H1 (cell line): Measurements from ENCODE around the gene OLIG2. TPM values are rescaled to one million over a fixed set of nuclear protein-coding genes. Genes with fewer than 3 reads are reported as not detected.

Experiments used
- CTCF ChIA-PET: fragments of 300-600 bp; sonication (Branson Sonifier 250); formaldehyde crosslinking; loops from one replicate; lab custom pipeline; 2021; ENCODE audit not compliant: partially characterized antibody; lab: Charles Lee
- POLR2A ChIA-PET: fragments of 300-600 bp; sonication (Branson Sonifier 250); formaldehyde crosslinking; loops from one replicate; lab custom pipeline; 2021; ENCODE audit warnings: inconsistent platforms; ENCODE audit not compliant: partially characterized antibody; lab: Charles Lee
- DNase-seq, 2 experiments: peaks; one replicate each; pipeline versions ENCODE4 v3.0.0 to v3.0.0-alpha.2; 2010 to 2022; ENCODE audit warnings: low spot score in 2 of 2, low read depth in 1 of 2, mixed read lengths in 1 of 2
- FAIRE-seq: peaks from 2 replicates; lab custom pipeline; 2011; peaks lifted over from hg19 to GRCh38; lab: Jason Lieb, UNC
- H2AFZ ChIP-seq: 2 replicates; pipeline ENCODE4 v1.8.1; 2012; ENCODE audit warnings: low read length, inconsistent platforms
- H2AK5ac ChIP-seq: 2 replicates; pipeline ENCODE4 v1.6.1; 2013; ENCODE audit warnings: low read depth, low read length
- H2BK120ac ChIP-seq: replicated peaks from 2 replicates; pipeline ENCODE3; 2013; ENCODE audit warnings: low read depth, low read length, inconsistent platforms
- H2BK12ac ChIP-seq: 2 replicates; pipeline ENCODE4 v1.6.1; 2013; ENCODE audit warnings: low read depth, low read length
- H2BK15ac ChIP-seq: 2 replicates; pipeline ENCODE4 v1.6.1; 2013; ENCODE audit warnings: low read length
- H2BK20ac ChIP-seq: 2 replicates; pipeline ENCODE4 v1.6.1; 2013; ENCODE audit warnings: low read length
- H2BK5ac ChIP-seq: 2 replicates; pipeline ENCODE4 v1.6.1; 2013; ENCODE audit warnings: low read depth, low read length
- H3K14ac ChIP-seq: 2 replicates; pipeline ENCODE4 v1.6.1; 2013; ENCODE audit warnings: inconsistent platforms; ENCODE audit not compliant: insufficient read length
- H3K18ac ChIP-seq: 2 replicates; pipeline ENCODE4 v1.6.1; 2013; ENCODE audit warnings: low read length; ENCODE audit errors: extremely low read depth
- H3K23ac ChIP-seq: 2 replicates; pipeline ENCODE4 v1.6.1; 2013; ENCODE audit warnings: inconsistent platforms; ENCODE audit not compliant: insufficient read length
- H3K23me2 ChIP-seq: 2 replicates; pipeline ENCODE4 v1.6.1; 2013; ENCODE audit warnings: low read depth, low read length
- H3K27ac ChIP-seq: 2 replicates; pipeline ENCODE4 v1.6.1; 2011; ENCODE audit warnings: low read depth, low read length, inconsistent platforms
- H3K27me3 ChIP-seq, 4 experiments: replicated peaks in 1 of 4; 1 replicate in 1 of 4; 2 replicates in 3 of 4; pipeline versions ENCODE4 v1.6.1 to v1.8.1; 2011 to 2013; ENCODE audit warnings: low read length in 3 of 4, mild to moderate bottlenecking in 3 of 4, inconsistent platforms in 2 of 4, mixed read lengths in 2 of 4, moderate library complexity in 1 of 4; ENCODE audit not compliant: control insufficient read depth in 3 of 4, insufficient read depth in 3 of 4; ENCODE audit errors: extremely low read depth in 1 of 4
- H3K36me3 ChIP-seq, 4 experiments: 2 replicates each; pipeline versions ENCODE4 v1.6.1 to v1.8.1; 2011 to 2013; ENCODE audit warnings: mild to moderate bottlenecking in 4 of 4, low read length in 3 of 4, moderate library complexity in 2 of 4, control low read depth in 1 of 4, inconsistent platforms in 1 of 4; ENCODE audit not compliant: insufficient read depth in 4 of 4, control insufficient read depth in 2 of 4
- H3K4ac ChIP-seq: replicated peaks from 2 replicates; pipeline ENCODE3; 2013; ENCODE audit warnings: low read length, low read depth, mixed read lengths, inconsistent platforms; ENCODE audit not compliant: insufficient read length
- H3K4me1 ChIP-seq, 4 experiments: replicated peaks in 1 of 4; 1 replicate in 1 of 4; 2 replicates in 3 of 4; pipeline versions ENCODE4 v1.6.1 to v1.8.1; 2011 to 2013; ENCODE audit warnings: low read length in 3 of 4, inconsistent platforms in 2 of 4, mixed read lengths in 1 of 4; ENCODE audit not compliant: insufficient read depth in 4 of 4, control insufficient read depth in 3 of 4
- H3K4me2 ChIP-seq, 2 experiments: 2 replicates each; pipeline versions ENCODE4 v1.6.1 to v1.8.1; 2011 to 2013; ENCODE audit warnings: low read depth in 2 of 2, low read length in 2 of 2, control low read depth in 1 of 2, inconsistent platforms in 1 of 2, mild to moderate bottlenecking in 1 of 2; ENCODE audit not compliant: insufficient read depth in 1 of 2
- H3K4me3 ChIP-seq, 4 experiments: fragments of 200-600, 300-600 bp in 1 of 4; sonication (generic), shearing (Covaris generic), sonication (Bioruptor Twin) in 1 of 4; 2 replicates each; pipeline versions ENCODE4 v1.5.1 to v1.8.1; 2011 to 2016; ENCODE audit warnings: low read length in 4 of 4, low read depth in 3 of 4, control low read depth in 2 of 4, inconsistent platforms in 2 of 4, mild to moderate bottlenecking in 2 of 4, mixed read lengths in 1 of 4, moderate library complexity in 1 of 4; ENCODE audit not compliant: insufficient read depth in 2 of 4; ENCODE audit errors: extremely low read depth in 1 of 4
- H3K56ac ChIP-seq: replicated peaks from 2 replicates; pipeline ENCODE3; 2013; ENCODE audit warnings: low read depth, mild to moderate bottlenecking, mixed read lengths, low read length, inconsistent platforms; ENCODE audit not compliant: insufficient read length
- H3K79me1 ChIP-seq: 2 replicates; pipeline ENCODE4 v1.6.1; 2013; ENCODE audit warnings: low read depth, low read length, control low read depth
- H3K79me2 ChIP-seq, 2 experiments: 2 replicates each; pipeline versions ENCODE4 v1.6.1 to v1.8.1; 2012 to 2013; ENCODE audit warnings: low read length in 2 of 2, mild to moderate bottlenecking in 2 of 2, inconsistent platforms in 1 of 2; ENCODE audit not compliant: insufficient read depth in 2 of 2, control insufficient read depth in 1 of 2
- H3K9ac ChIP-seq, 4 experiments: replicated peaks in 1 of 4; 1 replicate in 1 of 4; 2 replicates in 3 of 4; pipeline versions ENCODE4 v1.6.1 to v1.8.1; 2011 to 2013; ENCODE audit warnings: low read depth in 3 of 4, low read length in 3 of 4, control low read depth in 2 of 4, mild to moderate bottlenecking in 2 of 4, moderate library complexity in 2 of 4, inconsistent platforms in 1 of 4; ENCODE audit errors: extremely low read depth in 1 of 4
- H3K9me3 ChIP-seq, 2 experiments: 2 replicates each; pipeline versions ENCODE4 v1.6.1 to v1.8.1; 2012 to 2013; ENCODE audit warnings: mild to moderate bottlenecking in 2 of 2, moderate library complexity in 2 of 2, control low read depth in 1 of 2, inconsistent platforms in 1 of 2, low read depth in 1 of 2, low read length in 1 of 2, mixed read lengths in 1 of 2; ENCODE audit not compliant: insufficient read depth in 2 of 2
- H4K20me1 ChIP-seq, 2 experiments: replicated peaks in 1 of 2; 2 replicates each; pipeline versions ENCODE3 to v1.8.1; 2011 to 2013; ENCODE audit warnings: inconsistent platforms in 2 of 2, low read length in 2 of 2, mild to moderate bottlenecking in 1 of 2; ENCODE audit not compliant: insufficient read depth in 2 of 2, control insufficient read depth in 1 of 2
- H4K5ac ChIP-seq: 2 replicates; pipeline ENCODE4 v1.6.1; 2013; ENCODE audit warnings: low read length, low read depth, mixed read lengths, inconsistent platforms; ENCODE audit not compliant: insufficient read length
- H4K8ac ChIP-seq: 2 replicates; pipeline ENCODE4 v1.8.0; 2013; ENCODE audit warnings: mild to moderate bottlenecking, moderate library complexity, low read length, inconsistent platforms; ENCODE audit not compliant: insufficient read depth; ENCODE audit errors: extremely low read depth
- H4K91ac ChIP-seq: replicated peaks from 2 replicates; pipeline ENCODE3; 2013; ENCODE audit warnings: low read length, mixed read lengths, inconsistent platforms; ENCODE audit not compliant: insufficient read length
- CHD2 ChIP-seq: IDR thresholded peaks from 2 replicates; pipeline ENCODE4 v1.6.1; 2012; ENCODE audit warnings: low read length, improper control_type of control experiment
- EZH2 ChIP-seq: fragments of 200-600 bp; sonication (generic); IDR thresholded peaks from 2 replicates; pipeline ENCODE4 v1.7.1; 2012; ENCODE audit warnings: low read depth, mild to moderate bottlenecking, moderate library complexity, low read length, inconsistent platforms; ENCODE audit not compliant: severe bottlenecking
- NANOG ChIP-seq: IDR thresholded peaks from 2 replicates; pipeline ENCODE4 v1.6.1; 2011; ENCODE audit warnings: low read length, low read depth, mild to moderate bottlenecking, inconsistent platforms; ENCODE audit not compliant: insufficient read depth, poor library complexity, severe bottlenecking
- POU5F1 ChIP-seq: IDR thresholded peaks from 2 replicates; pipeline ENCODE4 v1.6.1; 2011; ENCODE audit warnings: low read depth, mild to moderate bottlenecking, low read length, moderate library complexity
- SP1 ChIP-seq: IDR thresholded peaks from 2 replicates; pipeline ENCODE4 v1.6.1; 2011; ENCODE audit warnings: low read depth, low read length
- WGBS, 2 experiments: shearing (Covaris generic) in 1 of 2; methylation state at CpG; one replicate each; pipeline versions ENCODE4 v1.1.6 to v1.1.7; 2013 to 2015; ENCODE audit warnings: low lambda C conversion rate in 2 of 2, mixed read lengths in 2 of 2, inconsistent platforms in 1 of 2, low coverage in 1 of 2, missing lambda C conversion rate in 1 of 2; ENCODE audit not compliant: insufficient replicate concordance in 2 of 2, insufficient coverage in 1 of 2, insufficient read length in 1 of 2; ENCODE audit errors: extremely low coverage in 1 of 2, missing lambda C conversion rate in 1 of 2; 5-methylcytosine and 5-hydroxymethylcytosine counted together
- polyA plus RNA-seq, 7 experiments: library from polyadenylated mRNA; depleted of rRNA in 3 of 7; stranded (reverse) in 5 of 7; unstranded in 2 of 7; fragments of >200 nt in 5 of 7; fragments of 200-250 nt in 2 of 7; gene quantifications; 1 replicate in 5 of 7; 2 replicates in 1 of 7; 4 replicates in 1 of 7; pipeline versions ENCODE4 v1.2.1 to v1.2.3, GENCODE V29; 2011 to 2013; ENCODE audit warnings: missing spikeins in 2 of 7, mixed read lengths in 2 of 7
- total RNA-seq: library from RNA; stranded (reverse); fragmentation: NEBNext Ultra II Directional; extraction: Animal tissue kit (Norgen Biotek cat#: 25700); gene quantifications from 2 replicates; pipeline ENCODE4 v1.2.1, GENCODE V29; 2021
- TF ChIP-seq, protein P1 (sequence below): IDR thresholded peaks from 2 replicates; pipeline ENCODE4 v1.6.1; 2011; ENCODE audit warnings: low read length, improper control_type of control experiment
- TF ChIP-seq, protein P2 (sequence below), 3 experiments: IDR thresholded peaks; 1 replicate in 2 of 3; 2 replicates in 1 of 3; pipeline versions ENCODE4 v1.5.1 to v1.6.1; 2011; ENCODE audit warnings: low read length in 3 of 3, mild to moderate bottlenecking in 3 of 3, inconsistent platforms in 2 of 3, low read depth in 1 of 3, moderate library complexity in 1 of 3; ENCODE audit not compliant: insufficient read depth in 1 of 3; ENCODE audit errors: control extremely low read depth in 1 of 3

Gene OLIG2
- total and polyA plus RNA-seq, 2 of the 8 experiments (the other 6 are each of a cell fraction or from before 2014, with no cell fraction given), result 0.79 TPM; not detected in 1

DNA sequence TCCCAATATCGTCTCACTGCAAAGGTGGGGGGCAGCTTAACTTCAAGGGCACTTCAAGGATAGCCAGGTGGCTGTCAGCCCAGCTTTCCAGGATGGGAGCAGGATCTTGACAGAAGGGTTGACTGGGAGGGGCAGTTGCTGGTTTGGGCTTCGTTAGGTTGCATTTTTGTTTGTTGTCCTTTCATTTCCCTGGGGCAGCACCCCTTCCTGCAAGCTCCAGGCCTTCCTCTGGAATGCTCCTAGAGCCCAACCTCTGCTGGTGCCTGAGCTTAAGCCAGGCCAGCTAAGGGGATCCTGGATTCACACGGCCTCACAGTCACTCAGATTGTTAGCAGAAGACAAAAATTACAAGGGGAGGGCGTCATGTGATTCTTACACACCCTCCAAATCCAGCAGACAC, 4.1 kb upstream of the OLIG2 start:
- Histone ChIP-seq H4K5ac (no peak overlapping the region), H3K9me3 (no peaks in the 10 kb centered on the region; a peak in 1 of 4 replicates), H4K20me1 (peaks cover 7 to 9% of the 10 kb centered on the region in 2 experiments), H3K4ac (no peak overlapping the region), H3K79me1 (no peaks in the 10 kb centered on the region), H3K18ac (no peak overlapping the region), H3K27ac (no peak overlapping the region), H3K4me1 (peaks cover 6 to 19% (median 15%) of the 10 kb centered on the region in 4 experiments), H3K36me3 (no peaks in the 10 kb centered on the region), H4K8ac (no peak overlapping the region), H3K23me2 (peaks cover 16% of the 10 kb centered on the region), H3K4me2 (no peak overlapping the region; a peak in 1 of 4 replicates), H2AFZ (no peak overlapping the region), H3K27me3 (peaks cover 79 to 94% (median 89%) of the 10 kb centered on the region in 4 experiments), H3K9ac (no peak overlapping the region), H2BK12ac (no peak overlapping the region), H2AK5ac (no peak overlapping the region), H3K23ac (no peak overlapping the region), H2BK20ac (no peak overlapping the region), H3K56ac (no peak overlapping the region), H2BK120ac (no peak overlapping the region), H3K4me3 (no peak overlapping the region), H4K91ac (no peak overlapping the region), H2BK15ac (no peak overlapping the region), H2BK5ac (no peak overlapping the region), H3K79me2 (no peaks in the 10 kb centered on the region), H3K14ac (no peak overlapping the region)
- ChIA-PET CTCF (interaction anchor here (0.7 to 6.0 kb wide), 7 partner anchors 13 to 168 kb away, joined by 3 to 44 read pairs (median 4); no protein-coding TSS in a partner anchor), POLR2A (interaction anchor here (0.6 kb wide), 1 partner anchor 106 kb away, joined by 3 read pairs; no protein-coding TSS in a partner anchor)
- peak in 1 of 2 experiments; percentile 41 for DNase-seq
- no peak for FAIRE-seq
- WGBS, 2 experiments, result 42% methylated on average over 4 of the region's 4 CpGs; no CpG with 5 or more reads in 1 of the 2 experiments
- TF ChIP-seq EZH2, result no peak
- no peak for TF ChIP-seq SP1
- TF ChIP-seq NANOG, result no peak
- TF ChIP-seq, protein P1, sequence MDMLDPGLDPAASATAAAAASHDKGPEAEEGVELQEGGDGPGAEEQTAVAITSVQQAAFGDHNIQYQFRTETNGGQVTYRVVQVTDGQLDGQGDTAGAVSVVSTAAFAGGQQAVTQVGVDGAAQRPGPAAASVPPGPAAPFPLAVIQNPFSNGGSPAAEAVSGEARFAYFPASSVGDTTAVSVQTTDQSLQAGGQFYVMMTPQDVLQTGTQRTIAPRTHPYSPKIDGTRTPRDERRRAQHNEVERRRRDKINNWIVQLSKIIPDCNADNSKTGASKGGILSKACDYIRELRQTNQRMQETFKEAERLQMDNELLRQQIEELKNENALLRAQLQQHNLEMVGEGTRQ, result no peak
- TF ChIP-seq, protein P2, sequence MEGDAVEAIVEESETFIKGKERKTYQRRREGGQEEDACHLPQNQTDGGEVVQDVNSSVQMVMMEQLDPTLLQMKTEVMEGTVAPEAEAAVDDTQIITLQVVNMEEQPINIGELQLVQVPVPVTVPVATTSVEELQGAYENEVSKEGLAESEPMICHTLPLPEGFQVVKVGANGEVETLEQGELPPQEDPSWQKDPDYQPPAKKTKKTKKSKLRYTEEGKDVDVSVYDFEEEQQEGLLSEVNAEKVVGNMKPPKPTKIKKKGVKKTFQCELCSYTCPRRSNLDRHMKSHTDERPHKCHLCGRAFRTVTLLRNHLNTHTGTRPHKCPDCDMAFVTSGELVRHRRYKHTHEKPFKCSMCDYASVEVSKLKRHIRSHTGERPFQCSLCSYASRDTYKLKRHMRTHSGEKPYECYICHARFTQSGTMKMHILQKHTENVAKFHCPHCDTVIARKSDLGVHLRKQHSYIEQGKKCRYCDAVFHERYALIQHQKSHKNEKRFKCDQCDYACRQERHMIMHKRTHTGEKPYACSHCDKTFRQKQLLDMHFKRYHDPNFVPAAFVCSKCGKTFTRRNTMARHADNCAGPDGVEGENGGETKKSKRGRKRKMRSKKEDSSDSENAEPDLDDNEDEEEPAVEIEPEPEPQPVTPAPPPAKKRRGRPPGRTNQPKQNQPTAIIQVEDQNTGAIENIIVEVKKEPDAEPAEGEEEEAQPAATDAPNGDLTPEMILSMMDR (IDR thresholded peaks at IDR 0.05; ENCODE audit: control extremely low read depth in 1 of 3, insufficient read depth in 1 of 3, low read depth in 1 of 3, low read length in 3 of 3), result no peak
- no peak for TF ChIP-seq CHD2
- TF ChIP-seq POU5F1, result no peak
- TF ChIP-seq, all 59 proteins: peak for 0
